B cell (primary cell): ENCODE data around the gene CAPN11. TPM values are rescaled to one million over a fixed set of nuclear protein-coding genes. Genes with fewer than 3 reads are reported as not detected.

ENCODE experiments used
- ATAC-seq: fragments of 200-7000 bp; cut with Tn5 transposase; one replicate; pipeline ENCODE4 v1.10.0; 2021; ENCODE audit warnings: low read depth, mild to moderate bottlenecking, moderate number of reproducible peaks, moderate library complexity
- CTCF ChIA-PET: fragments of 350-600 bp; sonication (Branson Sonifier 250); formaldehyde crosslinking; loops from one replicate; lab custom pipeline; 2021; ENCODE audit warnings: antibody characterized with exemption, inconsistent platforms; lab: Charles Lee
- POLR2A ChIA-PET: fragments of 350-600 bp; sonication (Branson Sonifier 250); formaldehyde crosslinking; loops from one replicate; lab custom pipeline; 2021; ENCODE audit warnings: antibody characterized with exemption; lab: Charles Lee
- DNase-seq: peaks from one replicate; pipeline ENCODE4 v3.0.0; 2013
- H2AFZ ChIP-seq: 2 replicates; pipeline ENCODE4 v1.6.1; 2012; ENCODE audit warnings: mild to moderate bottlenecking, low read depth, low read length; ENCODE audit not compliant: insufficient read depth, poor library complexity, severe bottlenecking
- H3K27ac ChIP-seq, 2 donors: 1 replicate in 1 of 2; 2 replicates in 1 of 2; pipeline ENCODE4 v1.5.1; 2012 to 2013; ENCODE audit warnings: low read length in 2 of 2, mild to moderate bottlenecking in 2 of 2, moderate library complexity in 1 of 2
- H3K27me3 ChIP-seq, 4 experiments: fragments of 200-600 bp in 1 of 4; sonication (generic) in 1 of 4; replicated peaks in 1 of 4; 1 replicate in 2 of 4; 2 replicates in 2 of 4; pipeline versions ENCODE4 v1.6.1 to v1.7.0; 2013 to 2016; ENCODE audit warnings: low read length in 3 of 4, mild to moderate bottlenecking in 2 of 4, mixed read lengths in 1 of 4, moderate library complexity in 1 of 4; ENCODE audit not compliant: insufficient read depth in 4 of 4, control insufficient read depth in 3 of 4; ENCODE audit errors: control extremely low read depth in 1 of 4
- H3K36me3 ChIP-seq, 2 experiments: replicated peaks in 1 of 2; 1 replicate in 1 of 2; 2 replicates in 1 of 2; pipeline versions ENCODE4 v1.6.1 to v1.7.1; 2013; ENCODE audit warnings: low read length in 1 of 2; ENCODE audit not compliant: insufficient read depth in 2 of 2, control insufficient read depth in 1 of 2; ENCODE audit errors: control extremely low read depth in 1 of 2, extremely low read depth in 1 of 2
- H3K4me1 ChIP-seq, 2 donors: fragments of 200-600 bp in 1 of 2; sonication (generic) in 1 of 2; 1 replicate in 1 of 2; 2 replicates in 1 of 2; pipeline versions ENCODE4 v1.5.1 to v1.6.1; 2013 to 2017; ENCODE audit warnings: low read length in 2 of 2; ENCODE audit not compliant: control insufficient read depth in 2 of 2, insufficient read depth in 2 of 2
- H3K4me2 ChIP-seq: replicated peaks from 2 replicates; pipeline ENCODE3; 2012; ENCODE audit warnings: mild to moderate bottlenecking, low read depth, low read length; ENCODE audit not compliant: poor library complexity, severe bottlenecking
- H3K4me3 ChIP-seq, 5 experiments: fragments of 200-600 bp in 1 of 5; sonication (generic) in 1 of 5; 1 replicate in 3 of 5; 2 replicates in 2 of 5; pipeline versions ENCODE4 v1.5.1 to v1.7.0; 2011 to 2016; ENCODE audit warnings: low read length in 4 of 5, mild to moderate bottlenecking in 4 of 5, low read depth in 2 of 5, control low read depth in 1 of 5, moderate library complexity in 1 of 5; ENCODE audit not compliant: insufficient read depth in 1 of 5; ENCODE audit errors: control extremely low read depth in 1 of 5, extremely low read depth in 1 of 5
- H3K79me2 ChIP-seq: fragments of 200-600 bp; sonication (generic); one replicate; pipeline ENCODE4 v1.6.0; 2016; ENCODE audit warnings: low read length; ENCODE audit not compliant: control insufficient read depth, insufficient read depth
- H3K9ac ChIP-seq: fragments of 200-600 bp; sonication (generic); 2 replicates; pipeline ENCODE4 v1.6.1; 2017; ENCODE audit warnings: mild to moderate bottlenecking, low read length, moderate library complexity
- H3K9me3 ChIP-seq, 3 donors: one replicate each; pipeline versions ENCODE4 v1.6.1 to v1.7.1; 2013; ENCODE audit warnings: low read length in 2 of 3; ENCODE audit not compliant: control insufficient read depth in 2 of 3, insufficient read depth in 1 of 3; ENCODE audit errors: control extremely low read depth in 1 of 3
- H4K20me1 ChIP-seq: 2 replicates; pipeline ENCODE4 v1.6.0; 2012; ENCODE audit warnings: mild to moderate bottlenecking, low read length; ENCODE audit not compliant: insufficient read depth, control insufficient read depth, poor library complexity, severe bottlenecking
- H3K27ac Mint-ChIP-seq: one replicate; pipeline ENCODE4 v1.8.0; 2021; ENCODE audit warnings: mixed read lengths
- H3K27me3 Mint-ChIP-seq: one replicate; pipeline ENCODE4 v1.8.0; 2021; ENCODE audit warnings: mixed read lengths
- H3K4me1 Mint-ChIP-seq: one replicate; pipeline ENCODE4 v1.8.0; 2021; ENCODE audit warnings: mixed read lengths
- H3K4me3 Mint-ChIP-seq: one replicate; pipeline ENCODE4 v1.8.0; 2021; ENCODE audit warnings: mixed read lengths
- H3K9me3 Mint-ChIP-seq: one replicate; pipeline ENCODE4 v1.8.0; 2022; ENCODE audit warnings: mixed read lengths; ENCODE audit not compliant: insufficient read depth
- CTCF ChIP-seq: fragments of 200-600 bp; IDR thresholded peaks from one replicate; pipeline ENCODE4 v1.8.0; 2022; ENCODE audit warnings: antibody characterized with exemption, mild to moderate bottlenecking
- EZH2 ChIP-seq: IDR thresholded peaks from 2 replicates; pipeline ENCODE4 v1.6.1; 2012; ENCODE audit warnings: borderline replicate concordance, low read depth, mild to moderate bottlenecking, moderate library complexity, low read length; ENCODE audit not compliant: insufficient read depth, poor library complexity, severe bottlenecking
- WGBS: methylation state at CpG from one replicate; pipeline ENCODE4 v1.1.5; 2013; ENCODE audit warnings: missing lambda C conversion rate; ENCODE audit not compliant: insufficient coverage; 5-methylcytosine and 5-hydroxymethylcytosine counted together
- intact Hi-C: fragments of 100-400 bp; cut with micrococcal nuclease; formaldehyde crosslinking; loops from one replicate; pipeline ENCODE4 v1.10.0; 2022
- polyA plus RNA-seq: library from polyadenylated mRNA; depleted of rRNA; stranded (reverse); fragments of >200 nt; gene quantifications from 2 replicates; pipeline ENCODE4 v1.2.3, GENCODE V29; 2012
- total RNA-seq, 2 donors: library from RNA; stranded (reverse); fragments of 120-200 nt in 1 of 2; gene quantifications; 1 replicate in 1 of 2; 2 replicates in 1 of 2; pipeline versions ENCODE4 v1.2.3 to v1.2.4, GENCODE V29; 2013 to 2022

CAPN11 gene
- total and polyA plus RNA-seq, 2 donors (not counting 1 experiment from before 2014, with no cell fraction given): not detected

GRCh38 chr6:44198684-44199083, 40.1 kb downstream of the CAPN11 start:
- H3K27me3 Mint-ChIP-seq: peaks cover 4% of the 10 kb centered on the region
- H3K27me3 ChIP-seq: no peaks in the 10 kb centered on the region
- TF ChIP-seq CTCF: no peak
- TF ChIP-seq EZH2: no peak
- intact Hi-C loops: no loop called here
- no peak overlapping the region for H3K27ac ChIP-seq
- H2AFZ ChIP-seq: no peak overlapping the region
- no peak overlapping the region for H3K9ac ChIP-seq
- no peak overlapping the region for H3K27ac Mint-ChIP-seq
- ChIA-PET CTCF (no interaction called here), POLR2A (no interaction called here)
- no peak for DNase-seq
- H3K79me2 ChIP-seq: no peaks in the 10 kb centered on the region
- H3K4me3 Mint-ChIP-seq: no peak overlapping the region
- no peaks in the 10 kb centered on the region for H3K9me3 ChIP-seq
- no peaks in the 10 kb centered on the region for H3K9me3 Mint-ChIP-seq
- H3K4me2 ChIP-seq: no peak overlapping the region
- no peaks in the 10 kb centered on the region for H4K20me1 ChIP-seq
- no peak for ATAC-seq
- 80% methylated on average over 1 of the region's 3 CpGs for WGBS
- no peaks in the 10 kb centered on the region for H3K4me1 Mint-ChIP-seq
- no peaks in the 10 kb centered on the region for H3K4me1 ChIP-seq
- no peaks in the 10 kb centered on the region for H3K36me3 ChIP-seq
- no peak overlapping the region for H3K4me3 ChIP-seq

- ChIA-PET CTCF (interaction anchor here (1.1 kb wide), 1 partner anchor 21 kb away, joined by 3 read pairs; no protein-coding TSS in a partner anchor), POLR2A (no interaction called here)
- H3K27me3 Mint-ChIP-seq: peaks cover 2% of the 10 kb centered on the region
- no peak overlapping the region for H3K4me2 ChIP-seq
- H4K20me1 ChIP-seq: no peaks in the 10 kb centered on the region
- H3K9me3 ChIP-seq: no peaks in the 10 kb centered on the region
- H3K4me3 ChIP-seq: no peak overlapping the region
- H3K4me3 Mint-ChIP-seq: no peak overlapping the region
- H3K36me3 ChIP-seq: no peaks in the 10 kb centered on the region
- H3K27me3 ChIP-seq: no peaks in the 10 kb centered on the region
- no peak overlapping the region for H2AFZ ChIP-seq
- DNase-seq: no peak
- 100% methylated on average over 1 of the region's 4 CpGs for WGBS
- intact Hi-C loops: no loop called here
- no peak overlapping the region for H3K27ac ChIP-seq
- H3K9ac ChIP-seq: no peak overlapping the region
- no peaks in the 10 kb centered on the region for H3K4me1 ChIP-seq
- ATAC-seq: no peak
- no peaks in the 10 kb centered on the region for H3K9me3 Mint-ChIP-seq
- no peaks in the 10 kb centered on the region for H3K4me1 Mint-ChIP-seq
- TF ChIP-seq EZH2 (no peak), CTCF (no peak)
- no peak overlapping the region for H3K27ac Mint-ChIP-seq
- H3K79me2 ChIP-seq: no peaks in the 10 kb centered on the region
These were observed 41.3 kb downstream of the CAPN11 start for GRCh38 chr6:44199883-44200282.
